Stimulated activated CD4-positive, alpha-beta T cell treated with anti-CD3 and anti-CD28 coated beads, TNF-alpha, amount 100 ng/mL, for 24 hours (primary cell): ENCODE measurements around the gene SVEP1.
"Not testable (repeated sequence)": the region's sequence is repeated elsewhere in the genome, so short reads cannot be mapped to it uniquely, and the experiment has no call there.

Source experiments
- DNase-seq, 3 experiments: peaks; one replicate each; pipeline ENCODE4 v3.0.0-alpha.2; 2020; ENCODE audit warnings: low read depth in 3 of 3

SVEP1 gene

GRCh38 chr9:110578575-110579033, 937 bp downstream of the SVEP1 start:
- no peak for DNase-seq

GRCh38 chr9:110575945-110576344, 3.6 kb downstream of the SVEP1 start:
- no peak for DNase-seq

- DNase-seq: no peak
Measured at GRCh38 chr9:110575169-110575568, 4.4 kb downstream of the SVEP1 start.

GRCh38 chr9:110573305-110573704, 6.2 kb downstream of the SVEP1 start:
- DNase-seq: no peak

- no peak for DNase-seq
Measured at GRCh38 chr9:110571801-110572483, 7.6 kb downstream of the SVEP1 start.

GRCh38 chr9:110566156-110566555, 13.4 kb downstream of the SVEP1 start:
- DNase-seq: no peak

GRCh38 chr9:110561826-110562225, 17.7 kb downstream of the SVEP1 start:
- no peak for DNase-seq

- no peak for DNase-seq
Measured at GRCh38 chr9:110559869-110560268, 19.7 kb downstream of the SVEP1 start.

GRCh38 chr9:110555551-110556331, 23.8 kb downstream of the SVEP1 start:
- no peak for DNase-seq

- DNase-seq: no peak
Measured at GRCh38 chr9:110546411-110546871, 33.1 kb downstream of the SVEP1 start.

- no peak for DNase-seq
Measured at GRCh38 chr9:110545705-110546104, 33.8 kb downstream of the SVEP1 start.

- no peak for DNase-seq
Measured at GRCh38 chr9:110543631-110544051, 35.9 kb downstream of the SVEP1 start.

GRCh38 chr9:110541950-110542349, 37.6 kb downstream of the SVEP1 start:
- DNase-seq: no peak

GRCh38 chr9:110538647-110539041, 40.9 kb downstream of the SVEP1 start:
- no peak for DNase-seq

GRCh38 chr9:110537841-110538646, 41.5 kb downstream of the SVEP1 start:
- no peak for DNase-seq

- no peak for DNase-seq
Measured at GRCh38 chr9:110536822-110537221, 42.7 kb downstream of the SVEP1 start.

GRCh38 chr9:110534162-110534561, 45.4 kb downstream of the SVEP1 start:
- DNase-seq: not testable (repeated sequence)

GRCh38 chr9:110532908-110533665, 46.5 kb downstream of the SVEP1 start:
- no peak for DNase-seq

- DNase-seq: no peak
Measured at GRCh38 chr9:110531776-110532175, 47.8 kb downstream of the SVEP1 start.

GRCh38 chr9:110531241-110531640, 48.3 kb downstream of the SVEP1 start:
- not testable (repeated sequence) for DNase-seq

GRCh38 chr9:110528645-110529044, 50.9 kb downstream of the SVEP1 start:
- no peak for DNase-seq
